OCI-LY1 (cell line): Measurements from ENCODE around the gene GAP43.
"Not testable (repeated sequence)": the region's sequence is repeated elsewhere in the genome, so short reads cannot be mapped to it uniquely, and the experiment has no call there.

Experiments
- H2AFZ ChIP-seq: fragments of 200-600 bp; sonication (generic), shearing (Covaris generic); 2 replicates; pipeline ENCODE4 v1.6.0; 2014; ENCODE audit warnings: antibody characterized with exemption, mild to moderate bottlenecking, low read length
- H3F3A ChIP-seq: fragments of 200-600 bp; sonication (generic), shearing (Covaris generic); 2 replicates; pipeline ENCODE4 v1.6.0; 2014; ENCODE audit warnings: mild to moderate bottlenecking, antibody characterized with exemption, low read length, moderate library complexity; ENCODE audit not compliant: insufficient read depth
- H3K27ac ChIP-seq: fragments of 200-600 bp; sonication (generic); 2 replicates; pipeline ENCODE4 v1.5.1; 2014; ENCODE audit warnings: low read length, mixed run types, mild to moderate bottlenecking, low read depth; ENCODE audit not compliant: poor library complexity, severe bottlenecking
- H3K27me3 ChIP-seq: fragments of 200-600 bp; sonication (generic); 2 replicates; pipeline ENCODE4 v1.6.0; 2014; ENCODE audit warnings: antibody characterized with exemption, mild to moderate bottlenecking, low read length, moderate library complexity; ENCODE audit not compliant: insufficient read depth
- H3K36me3 ChIP-seq: fragments of 200-600 bp; sonication (generic); 2 replicates; pipeline ENCODE4 v1.6.1; 2014; ENCODE audit warnings: mild to moderate bottlenecking, antibody characterized with exemption, low read length, moderate library complexity, mixed read lengths; ENCODE audit not compliant: insufficient read depth
- H3K4me1 ChIP-seq: fragments of 200-600 bp; sonication (generic); 2 replicates; pipeline ENCODE4 v1.5.1; 2014; ENCODE audit warnings: mild to moderate bottlenecking, low read length, moderate library complexity; ENCODE audit not compliant: insufficient read depth, severe bottlenecking
- H3K4me2 ChIP-seq: fragments of 200-600 bp; sonication (generic), shearing (Covaris generic); 2 replicates; pipeline ENCODE4 v1.6.1; 2014; ENCODE audit warnings: low read length
- H3K4me3 ChIP-seq: fragments of 200-600 bp; sonication (generic); 2 replicates; pipeline ENCODE4 v1.5.1; 2014; ENCODE audit warnings: low read length, low read depth, mild to moderate bottlenecking, mixed read lengths; ENCODE audit not compliant: poor library complexity, severe bottlenecking
- H3K79me2 ChIP-seq: fragments of 200-600 bp; shearing (Covaris generic); 2 replicates; pipeline ENCODE4 v1.6.1; 2016; ENCODE audit warnings: mixed run types, low read length, mixed read lengths; ENCODE audit not compliant: insufficient read depth
- H3K9ac ChIP-seq: fragments of 200-600 bp; sonication (generic), shearing (Covaris generic); 2 replicates; pipeline ENCODE4 v1.6.1; 2014; ENCODE audit warnings: mild to moderate bottlenecking, low read length, mixed read lengths
- H3K9me2 ChIP-seq: fragments of 200-600 bp; sonication (generic), shearing (Covaris generic); 2 replicates; pipeline ENCODE4 v1.6.1; 2014; ENCODE audit warnings: low read depth, mild to moderate bottlenecking, low read length, mixed read lengths
- H3K9me3 ChIP-seq: fragments of 200-600 bp; shearing (Covaris generic); 2 replicates; pipeline ENCODE4 v1.6.1; 2014; ENCODE audit warnings: low read length, mixed read lengths
- H4K20me1 ChIP-seq: fragments of 200-600 bp; sonication (generic), shearing (Covaris generic); 2 replicates; pipeline ENCODE4 v1.6.0; 2016; ENCODE audit warnings: mild to moderate bottlenecking, low read length; ENCODE audit not compliant: insufficient read depth
- EZH2 ChIP-seq: fragments of 200-600 bp; sonication (generic), shearing (Covaris generic); IDR thresholded peaks from 2 replicates; pipeline ENCODE4 v1.8.0; 2017; ENCODE audit warnings: borderline replicate concordance, mixed run types, mild to moderate bottlenecking, antibody characterized with exemption, low read length, moderate library complexity, mixed read lengths
- TF ChIP-seq, protein P1 (sequence below): fragments of 200-600 bp; sonication (generic), shearing (Covaris generic); IDR thresholded peaks from 2 replicates; pipeline ENCODE4 v1.5.1; 2017; ENCODE audit warnings: mild to moderate bottlenecking, antibody characterized with exemption, low read length, moderate library complexity, mixed read lengths

The GAP43 gene

DNA sequence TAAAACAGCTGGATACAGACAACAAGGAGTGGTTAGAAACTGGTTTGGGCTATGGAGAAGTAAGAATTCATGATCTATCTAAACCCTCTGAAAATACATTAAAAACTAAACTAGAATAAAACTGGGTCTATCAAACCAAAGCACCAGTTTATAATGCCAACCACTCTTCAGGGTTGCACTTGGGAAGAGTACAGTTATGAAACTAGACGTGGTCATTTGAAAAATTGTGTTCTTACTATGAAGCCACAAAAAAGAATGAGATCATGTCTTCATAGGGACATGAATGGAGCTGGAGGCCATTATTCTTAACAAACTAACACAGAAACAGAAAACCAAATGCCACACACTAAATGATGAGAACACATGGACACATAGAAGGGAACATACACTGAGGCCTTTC lies 103.8 kb downstream of the GAP43 start:
- no peak overlapping the region for H3K4me3 ChIP-seq
- no peaks in the 10 kb centered on the region for H3K9me3 ChIP-seq
- TF ChIP-seq EZH2, result no peak
- TF ChIP-seq, protein P1, sequence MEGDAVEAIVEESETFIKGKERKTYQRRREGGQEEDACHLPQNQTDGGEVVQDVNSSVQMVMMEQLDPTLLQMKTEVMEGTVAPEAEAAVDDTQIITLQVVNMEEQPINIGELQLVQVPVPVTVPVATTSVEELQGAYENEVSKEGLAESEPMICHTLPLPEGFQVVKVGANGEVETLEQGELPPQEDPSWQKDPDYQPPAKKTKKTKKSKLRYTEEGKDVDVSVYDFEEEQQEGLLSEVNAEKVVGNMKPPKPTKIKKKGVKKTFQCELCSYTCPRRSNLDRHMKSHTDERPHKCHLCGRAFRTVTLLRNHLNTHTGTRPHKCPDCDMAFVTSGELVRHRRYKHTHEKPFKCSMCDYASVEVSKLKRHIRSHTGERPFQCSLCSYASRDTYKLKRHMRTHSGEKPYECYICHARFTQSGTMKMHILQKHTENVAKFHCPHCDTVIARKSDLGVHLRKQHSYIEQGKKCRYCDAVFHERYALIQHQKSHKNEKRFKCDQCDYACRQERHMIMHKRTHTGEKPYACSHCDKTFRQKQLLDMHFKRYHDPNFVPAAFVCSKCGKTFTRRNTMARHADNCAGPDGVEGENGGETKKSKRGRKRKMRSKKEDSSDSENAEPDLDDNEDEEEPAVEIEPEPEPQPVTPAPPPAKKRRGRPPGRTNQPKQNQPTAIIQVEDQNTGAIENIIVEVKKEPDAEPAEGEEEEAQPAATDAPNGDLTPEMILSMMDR, result no peak
- no peaks in the 10 kb centered on the region for H4K20me1 ChIP-seq
- H3K9me2 ChIP-seq, result no peaks in the 10 kb centered on the region
- no peaks in the 10 kb centered on the region for H3F3A ChIP-seq
- H3K36me3 ChIP-seq, result no peaks in the 10 kb centered on the region
- no peak overlapping the region for H3K9ac ChIP-seq
- no peak overlapping the region for H3K27ac ChIP-seq
- no peaks in the 10 kb centered on the region for H3K27me3 ChIP-seq
- no peaks in the 10 kb centered on the region for H3K79me2 ChIP-seq
- H3K4me1 ChIP-seq, result no peaks in the 10 kb centered on the region
- H3K4me2 ChIP-seq, result no peak overlapping the region
- no peak overlapping the region for H2AFZ ChIP-seq

DNA sequence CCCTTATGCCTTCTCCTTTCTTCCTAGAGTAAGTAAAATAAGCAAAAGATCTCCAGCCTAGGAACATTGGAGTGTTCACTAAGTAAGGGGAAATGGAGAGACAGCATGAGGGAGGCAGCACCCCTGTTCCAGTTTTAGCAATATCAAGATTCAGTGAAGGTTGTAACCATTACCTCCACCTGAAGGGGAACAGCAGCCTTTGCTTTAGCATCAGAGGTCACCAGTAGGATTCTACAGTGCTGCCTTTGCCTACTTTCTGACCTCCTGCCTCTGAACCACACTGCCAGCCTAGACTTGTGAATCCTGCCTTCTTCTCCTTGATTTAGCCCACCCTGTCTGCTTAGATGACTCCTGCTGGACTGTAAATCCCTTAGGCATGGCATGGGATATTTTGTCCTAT lies 104.7 kb downstream of the GAP43 start:
- Histone ChIP-seq H3K4me3 (no peak overlapping the region), H4K20me1 (no peaks in the 10 kb centered on the region), H3K9me3 (no peaks in the 10 kb centered on the region), H3K4me1 (no peaks in the 10 kb centered on the region), H3F3A (no peaks in the 10 kb centered on the region), H3K9ac (no peak overlapping the region), H3K4me2 (no peak overlapping the region), H2AFZ (no peak overlapping the region), H3K79me2 (no peaks in the 10 kb centered on the region), H3K27me3 (no peaks in the 10 kb centered on the region), H3K27ac (no peak overlapping the region), H3K36me3 (no peaks in the 10 kb centered on the region), H3K9me2 (no peaks in the 10 kb centered on the region)
- TF ChIP-seq EZH2, result no peak
- TF ChIP-seq, protein P1, result no peak

DNA sequence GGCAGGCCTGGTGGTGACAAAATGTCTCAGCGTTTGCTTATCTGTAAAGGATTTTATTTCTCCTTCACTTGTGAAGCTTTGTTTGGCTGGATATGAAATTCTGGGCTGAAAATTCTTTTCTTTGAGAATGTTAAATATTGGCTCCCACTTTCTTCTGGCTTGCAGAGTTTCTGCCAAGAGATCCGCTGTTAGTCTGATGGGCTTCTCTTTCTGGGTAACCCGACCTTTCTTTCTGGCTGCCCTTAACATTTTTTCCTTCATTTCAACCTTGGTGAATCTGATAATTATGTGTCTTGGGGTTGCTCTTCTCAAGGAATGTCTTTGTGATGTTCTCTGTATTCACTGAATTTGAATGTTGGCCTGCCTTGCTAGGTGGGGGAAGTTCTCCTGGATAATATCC lies 113.0 kb downstream of the GAP43 start:
- H3K36me3 ChIP-seq, H3K4me2 ChIP-seq, H2AFZ ChIP-seq, H4K20me1 ChIP-seq, H3K9me2 ChIP-seq, H3K4me3 ChIP-seq, H3K9ac ChIP-seq, H3K27me3 ChIP-seq, H3F3A ChIP-seq, H3K79me2 ChIP-seq, H3K9me3 ChIP-seq, H3K27ac ChIP-seq, H3K4me1 ChIP-seq: not testable (repeated sequence)

DNA sequence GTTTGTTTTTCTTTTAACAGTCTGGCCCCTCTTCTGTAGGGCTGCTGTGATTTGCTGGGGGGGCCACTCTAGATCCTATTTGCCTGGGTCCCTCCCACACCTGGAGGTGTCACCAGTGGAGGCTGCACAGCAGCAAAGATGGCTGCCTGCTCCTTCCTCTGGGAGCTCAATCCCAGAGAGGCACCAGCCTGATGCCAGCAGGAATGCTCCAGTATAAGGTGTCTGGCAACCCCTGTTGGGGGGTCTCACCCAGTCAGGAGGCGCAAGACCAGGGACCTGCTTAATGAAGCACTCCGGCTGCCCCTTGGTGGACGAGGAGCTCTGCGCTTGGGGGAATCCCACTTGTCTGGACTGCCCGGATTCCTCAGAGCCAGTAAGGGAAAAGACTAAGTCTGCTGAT lies 118.3 kb downstream of the GAP43 start:
- no peak overlapping the region for H3K9ac ChIP-seq
- no peak overlapping the region for H3K27ac ChIP-seq
- no peaks in the 10 kb centered on the region for H3K36me3 ChIP-seq
- H3K4me3 ChIP-seq, result no peak overlapping the region
- no peaks in the 10 kb centered on the region for H3K79me2 ChIP-seq
- no peaks in the 10 kb centered on the region for H3K4me1 ChIP-seq
- no peak overlapping the region for H3K4me2 ChIP-seq
- no peaks in the 10 kb centered on the region for H4K20me1 ChIP-seq
- no peaks in the 10 kb centered on the region for H3F3A ChIP-seq
- TF ChIP-seq, protein P1, result no peak
- no peak for TF ChIP-seq EZH2
- H2AFZ ChIP-seq, result no peak overlapping the region
- H3K27me3 ChIP-seq, result no peaks in the 10 kb centered on the region
- no peaks in the 10 kb centered on the region for H3K9me2 ChIP-seq
- no peaks in the 10 kb centered on the region for H3K9me3 ChIP-seq

DNA sequence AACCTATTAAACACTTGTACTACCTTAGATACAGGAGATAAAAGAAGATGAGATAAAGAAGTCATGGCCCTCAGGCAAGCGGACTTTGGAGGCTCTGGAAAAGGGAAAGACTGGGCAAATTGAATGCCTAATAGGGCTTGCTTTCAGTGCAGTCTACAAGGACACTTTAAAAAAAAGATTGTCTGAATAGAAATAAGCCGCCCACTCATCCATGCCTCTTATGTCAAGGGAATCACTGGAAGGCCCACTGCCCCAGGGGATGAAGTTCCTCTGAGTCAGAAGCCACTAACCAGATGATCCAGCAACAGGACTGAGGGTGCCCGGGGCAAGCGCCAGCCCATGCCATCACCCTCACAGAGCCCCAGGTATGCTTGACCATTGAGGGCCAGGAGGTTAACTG lies 121.2 kb downstream of the GAP43 start:
- not testable (repeated sequence) for H4K20me1 ChIP-seq, H3K4me3 ChIP-seq, H3K9ac ChIP-seq, H2AFZ ChIP-seq, H3K4me1 ChIP-seq, H3K79me2 ChIP-seq, H3K36me3 ChIP-seq, H3K4me2 ChIP-seq, H3F3A ChIP-seq, H3K27ac ChIP-seq, H3K9me2 ChIP-seq, H3K9me3 ChIP-seq, H3K27me3 ChIP-seq

DNA sequence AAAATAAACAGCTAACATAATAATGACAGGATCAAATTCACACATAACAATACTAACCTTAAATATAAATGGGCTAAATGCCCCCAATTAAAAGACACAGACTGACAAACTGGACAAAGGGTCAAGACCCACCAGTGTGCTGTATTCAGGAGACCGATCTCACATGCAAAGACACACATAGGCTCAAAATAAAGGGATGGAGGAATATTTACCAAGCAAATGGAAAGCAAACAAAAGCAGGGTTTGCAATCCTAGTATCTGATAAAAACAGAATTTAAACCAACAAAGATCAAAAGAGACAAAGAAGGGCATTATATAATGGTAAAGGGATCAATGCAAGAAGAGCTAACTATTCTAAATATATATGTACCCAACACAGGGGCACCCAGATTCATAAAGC lies 129.7 kb downstream of the GAP43 start:
- not testable (repeated sequence) for H3K4me3 ChIP-seq, H3K4me2 ChIP-seq, H3K36me3 ChIP-seq, H3K27ac ChIP-seq, H4K20me1 ChIP-seq, H2AFZ ChIP-seq, H3K9me2 ChIP-seq, H3K9me3 ChIP-seq, H3K4me1 ChIP-seq, H3K79me2 ChIP-seq, H3F3A ChIP-seq, H3K9ac ChIP-seq, H3K27me3 ChIP-seq
